ENCODE data around the gene GALNT13.

Gene GALNT13

GRCh38 chr2:153871231-153872221 lies at the start of gene GALNT13:
Gene GALNT13, plus strand, starts transcription at chr2:153871922.
- DNase-seq: no peak

GRCh38 chr2:153823880-153824279 lies 47.8 kb upstream of the GALNT13 start:
- no peak for DNase-seq

- no peak for DNase-seq
Measured at GRCh38 chr2:153828335-153828734, 43.4 kb upstream of the GALNT13 start.

- DNase-seq: no peak
Measured at GRCh38 chr2:153834662-153835061, 37.1 kb upstream of the GALNT13 start.

- no peak for DNase-seq
Measured at GRCh38 chr2:153858250-153858649, 13.5 kb upstream of the GALNT13 start.

- DNase-seq: no peak
Measured at GRCh38 chr2:153864022-153864421, 7.7 kb upstream of the GALNT13 start.

- DNase-seq: no peak
Measured at GRCh38 chr2:153866595-153866994, 5.1 kb upstream of the GALNT13 start.

- no peak for DNase-seq
Measured at GRCh38 chr2:153870308-153870707, 1.4 kb upstream of the GALNT13 start.

GRCh38 chr2:153872311-153873051 lies 759 bp downstream of the GALNT13 start:
- DNase-seq: no peak

- no peak for DNase-seq
Measured at GRCh38 chr2:153873052-153874048, 1.6 kb downstream of the GALNT13 start.

GRCh38 chr2:153875801-153876466 lies 4.2 kb downstream of the GALNT13 start:
- DNase-seq: no peak

GRCh38 chr2:153880926-153881325 lies 9.2 kb downstream of the GALNT13 start:
- no peak for DNase-seq

GRCh38 chr2:153886833-153887232 lies 15.1 kb downstream of the GALNT13 start:
- no peak for DNase-seq

GRCh38 chr2:153890576-153890975 lies 18.9 kb downstream of the GALNT13 start:
- DNase-seq: no peak

- no peak for DNase-seq
Measured at GRCh38 chr2:153891051-153891450, 19.3 kb downstream of the GALNT13 start.

- DNase-seq: no peak
Measured at GRCh38 chr2:153912798-153913396, 41.2 kb downstream of the GALNT13 start.

- DNase-seq: no peak
Measured at GRCh38 chr2:153917570-153917969, 45.8 kb downstream of the GALNT13 start.

GRCh38 chr2:153935511-153935910 lies 63.8 kb downstream of the GALNT13 start:
- no peak for DNase-seq

GRCh38 chr2:153939124-153939796 lies 67.5 kb downstream of the GALNT13 start:
- no peak for DNase-seq

- no peak for DNase-seq
Measured at GRCh38 chr2:153940511-153940910, 68.8 kb downstream of the GALNT13 start.

GRCh38 chr2:153944800-153945199 lies 73.1 kb downstream of the GALNT13 start:
- DNase-seq: no peak
